B cell (primary cell): Measurements from ENCODE around the gene TRAPPC5.

ENCODE experiments used
- CTCF ChIP-seq: fragments of 200-600 bp; IDR thresholded peaks from one replicate; pipeline ENCODE4 v1.8.0; 2022; ENCODE audit warnings: antibody characterized with exemption, mild to moderate bottlenecking
- EZH2 ChIP-seq: IDR thresholded peaks from 2 replicates; pipeline ENCODE4 v1.6.1; 2012; ENCODE audit warnings: borderline replicate concordance, low read depth, mild to moderate bottlenecking, moderate library complexity, low read length; ENCODE audit not compliant: insufficient read depth, poor library complexity, severe bottlenecking

GRCh38 chr19:7640803-7641202 lies 39.8 kb upstream of the TRAPPC5 start:
- TF ChIP-seq CTCF = no peak
- TF ChIP-seq EZH2 = no peak
